Progenitor cell of endocrine pancreas (in vitro differentiated cells): ENCODE measurements around the gene DAPL1. TPM values are rescaled to one million over a fixed set of nuclear protein-coding genes. Genes with fewer than 3 reads are reported as not detected.

Source experiments
- DNase-seq: peaks from one replicate; pipeline ENCODE4 v3.0.0; 2021; ENCODE audit warnings: low spot score; ENCODE audit not compliant: unreplicated experiment
- H3K27ac Mint-ChIP-seq: 2 replicates; pipeline ENCODE4 v1.8.0; 2021; ENCODE audit warnings: mild to moderate bottlenecking, moderate library complexity, mixed read lengths
- H3K27me3 Mint-ChIP-seq: 2 replicates; pipeline ENCODE4 v1.8.0; 2021; ENCODE audit warnings: mixed read lengths
- H3K36me3 Mint-ChIP-seq: 2 replicates; pipeline ENCODE4 v1.8.0; 2022; ENCODE audit warnings: mixed read lengths; ENCODE audit not compliant: insufficient read depth
- H3K4me1 Mint-ChIP-seq: 2 replicates; pipeline ENCODE4 v1.8.0; 2021; ENCODE audit warnings: low read depth, mixed read lengths
- H3K4me3 Mint-ChIP-seq: 2 replicates; pipeline ENCODE4 v1.8.0; 2021; ENCODE audit warnings: low read depth, mild to moderate bottlenecking, moderate library complexity, mixed read lengths
- H3K9me3 Mint-ChIP-seq: 2 replicates; pipeline ENCODE4 v1.8.0; 2021; ENCODE audit warnings: low read depth, mixed read lengths
- CTCF ChIP-seq: fragments of 200-600 bp; sonication (generic); IDR thresholded peaks from one replicate; pipeline ENCODE4 v1.5.0; 2021; ENCODE audit warnings: antibody characterized with exemption, mild to moderate bottlenecking; ENCODE audit not compliant: unreplicated experiment
- total RNA-seq: library from RNA; stranded (reverse); gene quantifications from 2 replicates; pipeline ENCODE4 v1.2.1, GENCODE V29; 2021

Gene DAPL1
- total RNA-seq, 1 donor from 2014 or later: not detected

- Mint-ChIP-seq H3K27me3 (peaks cover 3% of the 10 kb centered on the region), H3K4me3 (no peak overlapping the region), H3K36me3 (no peaks in the 10 kb centered on the region), H3K9me3 (no peaks in the 10 kb centered on the region), H3K27ac (no peak overlapping the region), H3K4me1 (peaks cover 11% of the 10 kb centered on the region)
- TF ChIP-seq CTCF: no peak
- DNase-seq: no peak
These were observed 31.8 kb downstream of the DAPL1 start for GRCh38 chr2:158826965-158827364.

- H3K27me3 Mint-ChIP-seq: no peaks in the 10 kb centered on the region
- H3K27ac Mint-ChIP-seq: peak overlapping the region; percentile 30
- H3K9me3 Mint-ChIP-seq: no peaks in the 10 kb centered on the region
- H3K4me3 Mint-ChIP-seq: no peak overlapping the region
- TF ChIP-seq CTCF: no peak
- no peaks in the 10 kb centered on the region for H3K36me3 Mint-ChIP-seq
- DNase-seq: no peak
- peaks cover 11% of the 10 kb centered on the region for H3K4me1 Mint-ChIP-seq
These were observed 33.5 kb downstream of the DAPL1 start for GRCh38 chr2:158828378-158829164.

GRCh38 chr2:158829167-158829566 lies 34.0 kb downstream of the DAPL1 start:
- Mint-ChIP-seq H3K4me1 (peaks cover 11% of the 10 kb centered on the region), H3K36me3 (no peaks in the 10 kb centered on the region), H3K9me3 (no peaks in the 10 kb centered on the region), H3K27ac (peak overlapping the region; percentile 30), H3K27me3 (no peaks in the 10 kb centered on the region), H3K4me3 (no peak overlapping the region)
- TF ChIP-seq CTCF: no peak
- no peak for DNase-seq

GRCh38 chr2:158830201-158830600 lies 35.1 kb downstream of the DAPL1 start:
- Mint-ChIP-seq H3K9me3 (no peaks in the 10 kb centered on the region), H3K4me3 (no peak overlapping the region), H3K4me1 (peaks cover 11% of the 10 kb centered on the region), H3K36me3 (no peaks in the 10 kb centered on the region), H3K27me3 (no peaks in the 10 kb centered on the region), H3K27ac (no peak overlapping the region)
- TF ChIP-seq CTCF: no peak
- DNase-seq: no peak

- no peaks in the 10 kb centered on the region for H3K27me3 Mint-ChIP-seq
- H3K4me3 Mint-ChIP-seq: no peak overlapping the region
- H3K4me1 Mint-ChIP-seq: no peaks in the 10 kb centered on the region
- TF ChIP-seq CTCF: no peak
- H3K36me3 Mint-ChIP-seq: no peaks in the 10 kb centered on the region
- no peaks in the 10 kb centered on the region for H3K9me3 Mint-ChIP-seq
- no peak for DNase-seq
- no peak overlapping the region for H3K27ac Mint-ChIP-seq
These were observed 40.3 kb downstream of the DAPL1 start for GRCh38 chr2:158835431-158835830.
